Caco-2 (cell line): ENCODE data around the gene SHF. TPM values are rescaled to one million over a fixed set of nuclear protein-coding genes. Genes with fewer than 3 reads are reported as not detected.

Source experiments
- BruUV-seq: library from RNA; stranded (reverse); fragments of 400-500 nt; replicated peaks from 2 replicates; lab custom pipeline; 2021; lab: Mats Ljungman, UMichigan
- CTCF ChIA-PET: fragments of 300-600 bp; sonication (Branson Sonifier 250); formaldehyde crosslinking; loops from one replicate; lab custom pipeline; 2022; ENCODE audit warnings: antibody characterized with exemption; lab: Charles Lee
- POLR2A ChIA-PET: fragments of 300-600 bp; sonication (Branson Sonifier 250); formaldehyde crosslinking; loops from one replicate; lab custom pipeline; 2022; ENCODE audit warnings: antibody characterized with exemption; lab: Charles Lee
- DNase-seq, 2 experiments: peaks; one replicate each; pipeline versions ENCODE4 v3.0.0 to v3.0.0-alpha.2; 2020 to 2022
- H3K27me3 ChIP-seq: replicated peaks from 2 replicates; pipeline ENCODE4 v1.6.0; 2011; ENCODE audit warnings: low read length; ENCODE audit not compliant: control insufficient read depth, insufficient read depth
- H3K36me3 ChIP-seq: 2 replicates; pipeline ENCODE4 v1.5.1; 2011; ENCODE audit warnings: low read length; ENCODE audit not compliant: control insufficient read depth, insufficient read depth
- H3K4me1 ChIP-seq: fragments of 250-450 bp; sonication (Bioruptor Pico); 2 replicates; pipeline ENCODE4 v1.5.1; 2020; ENCODE audit warnings: mild to moderate bottlenecking
- H3K4me3 ChIP-seq: 2 replicates; pipeline ENCODE4 v1.5.1; 2011; ENCODE audit warnings: low read depth, mild to moderate bottlenecking, control low read depth, low read length
- H3K9me3 ChIP-seq: fragments of 250-450 bp; sonication (Bioruptor Pico); 2 replicates; pipeline ENCODE4 v1.5.1; 2020; ENCODE audit warnings: mild to moderate bottlenecking, moderate library complexity
- H3K27ac Mint-ChIP-seq: one replicate; pipeline ENCODE4 v1.8.0; 2022; ENCODE audit warnings: mixed read lengths; ENCODE audit not compliant: unreplicated experiment
- H3K27me3 Mint-ChIP-seq: one replicate; pipeline ENCODE4 v1.8.0; 2022; ENCODE audit warnings: mixed read lengths; ENCODE audit not compliant: insufficient read depth, unreplicated experiment
- H3K36me3 Mint-ChIP-seq: one replicate; pipeline ENCODE4 v1.8.0; 2022; ENCODE audit warnings: mild to moderate bottlenecking, mixed read lengths; ENCODE audit not compliant: insufficient read depth, unreplicated experiment
- H3K4me1 Mint-ChIP-seq: one replicate; pipeline ENCODE4 v1.8.0; 2022; ENCODE audit warnings: low read depth, mixed read lengths; ENCODE audit not compliant: unreplicated experiment
- H3K4me3 Mint-ChIP-seq: one replicate; pipeline ENCODE4 v1.8.0; 2022; ENCODE audit warnings: mild to moderate bottlenecking, moderate library complexity, mixed read lengths; ENCODE audit not compliant: unreplicated experiment
- H3K9me3 Mint-ChIP-seq: one replicate; pipeline ENCODE4 v1.8.0; 2022; ENCODE audit warnings: mixed read lengths; ENCODE audit not compliant: unreplicated experiment
- CTCF ChIP-seq, 2 experiments: fragments of 200-600 bp in 1 of 2; IDR thresholded peaks; 1 replicate in 1 of 2; 2 replicates in 1 of 2; pipeline versions ENCODE4 v1.5.1 to v1.8.0; 2011 to 2022; ENCODE audit warnings: antibody characterized with exemption in 1 of 2, control low read depth in 1 of 2, inconsistent platforms in 1 of 2, low read depth in 1 of 2, low read length in 1 of 2, mild to moderate bottlenecking in 1 of 2, moderate library complexity in 1 of 2; ENCODE audit not compliant: insufficient read depth in 1 of 2, severe bottlenecking in 1 of 2, unreplicated experiment in 1 of 2
- intact Hi-C: fragments of 100-400 bp; cut with micrococcal nuclease; formaldehyde crosslinking; loops from one replicate; pipeline ENCODE4 v1.10.0; 2022; ENCODE audit not compliant: unreplicated experiment
- total RNA-seq: library from RNA; stranded (reverse); gene quantifications from 2 replicates; pipeline ENCODE4 v1.2.3, GENCODE V29; 2022

The SHF gene
- total RNA-seq, 1 experiment from 2014 or later: 11.9 TPM

- 0 out of 2 replicates have a peak, but pooled peaks cover 1% of the 10 kb centered on the region for H3K36me3 ChIP-seq
- H3K9me3 ChIP-seq: no peaks in the 10 kb centered on the region
- H3K4me3 Mint-ChIP-seq: no peak overlapping the region
- TF ChIP-seq CTCF (IDR thresholded peaks at IDR 0.05; ENCODE audit: insufficient read depth in 1 of 2, low read depth in 1 of 2, low read length in 1 of 2, severe bottlenecking in 1 of 2, unreplicated experiment in 1 of 2): no peak
- CTCF ChIA-PET: no interaction called here
- BruUV-seq: no TSS peak
- DNase-seq: no peak
- H3K9me3 Mint-ChIP-seq: no peaks in the 10 kb centered on the region
- intact Hi-C loops: no loop called here
- no peaks in the 10 kb centered on the region for H3K27me3 Mint-ChIP-seq
- no peaks in the 10 kb centered on the region for H3K27me3 ChIP-seq
- peaks cover 4% of the 10 kb centered on the region for H3K36me3 Mint-ChIP-seq
- H3K27ac Mint-ChIP-seq: no peak overlapping the region
- no peak overlapping the region for H3K4me3 ChIP-seq
- H3K4me1 ChIP-seq: peaks cover 7% of the 10 kb centered on the region
- POLR2A ChIA-PET: no interaction called here
- H3K4me1 Mint-ChIP-seq: peaks cover 7% of the 10 kb centered on the region
Measured at GRCh38 chr15:45182996-45183395, 4.8 kb downstream of the SHF start.

- no peaks in the 10 kb centered on the region for H3K36me3 Mint-ChIP-seq
- Histone ChIP-seq H3K4me1 (peaks cover 2% of the 10 kb centered on the region), H3K9me3 (no peaks in the 10 kb centered on the region), H3K27me3 (no peaks in the 10 kb centered on the region), H3K4me3 (no peak overlapping the region), H3K36me3 (0 out of 2 replicates have a peak, but pooled peaks cover 1% of the 10 kb centered on the region)
- ChIA-PET POLR2A (no interaction called here), CTCF (interaction anchor here (1.2 kb wide), 1 partner anchor 19 kb away, joined by 4 read pairs; no protein-coding TSS in a partner anchor)
- H3K4me1 Mint-ChIP-seq: peaks cover 3% of the 10 kb centered on the region
- TF ChIP-seq CTCF (IDR thresholded peaks at IDR 0.05; ENCODE audit: insufficient read depth in 1 of 2, low read depth in 1 of 2, low read length in 1 of 2, severe bottlenecking in 1 of 2, unreplicated experiment in 1 of 2): no peak
- no peak for DNase-seq
- intact Hi-C loops: no loop called here
- no peaks in the 10 kb centered on the region for H3K27me3 Mint-ChIP-seq
- H3K9me3 Mint-ChIP-seq: no peaks in the 10 kb centered on the region
- no TSS peak for BruUV-seq
- no peak overlapping the region for H3K27ac Mint-ChIP-seq
- no peak overlapping the region for H3K4me3 Mint-ChIP-seq
Measured at GRCh38 chr15:45181491-45182285, 6.1 kb downstream of the SHF start.

GRCh38 chr15:45180648-45181436 lies 6.9 kb downstream of the SHF start:
- H3K27me3 Mint-ChIP-seq: no peaks in the 10 kb centered on the region
- POLR2A ChIA-PET: no interaction called here
- no peaks in the 10 kb centered on the region for H3K4me1 ChIP-seq
- CTCF ChIA-PET: interaction anchor here (1.2 kb wide), 1 partner anchor 18 kb away, joined by 4 read pairs; no protein-coding TSS in a partner anchor
- H3K4me3 ChIP-seq: no peak overlapping the region
- no peaks in the 10 kb centered on the region for H3K36me3 Mint-ChIP-seq
- intact Hi-C loops: no loop called here
- H3K27ac Mint-ChIP-seq: no peak overlapping the region
- no peak for TF ChIP-seq CTCF (IDR thresholded peaks at IDR 0.05; ENCODE audit: insufficient read depth in 1 of 2, low read depth in 1 of 2, low read length in 1 of 2, severe bottlenecking in 1 of 2, unreplicated experiment in 1 of 2)
- BruUV-seq: no TSS peak
- no peaks in the 10 kb centered on the region for H3K9me3 Mint-ChIP-seq
- no peaks in the 10 kb centered on the region for H3K27me3 ChIP-seq
- H3K36me3 ChIP-seq: 0 out of 2 replicates have a peak, but pooled peaks cover 1% of the 10 kb centered on the region
- H3K9me3 ChIP-seq: no peaks in the 10 kb centered on the region
- no peaks in the 10 kb centered on the region for H3K4me1 Mint-ChIP-seq
- H3K4me3 Mint-ChIP-seq: no peak overlapping the region
- no peak for DNase-seq
